ENCODE results near the gene CCNA2.
A peak's percentile ranks its signal among the peaks of the same experiment; 100 is the strongest.

The CCNA2 gene

DNA sequence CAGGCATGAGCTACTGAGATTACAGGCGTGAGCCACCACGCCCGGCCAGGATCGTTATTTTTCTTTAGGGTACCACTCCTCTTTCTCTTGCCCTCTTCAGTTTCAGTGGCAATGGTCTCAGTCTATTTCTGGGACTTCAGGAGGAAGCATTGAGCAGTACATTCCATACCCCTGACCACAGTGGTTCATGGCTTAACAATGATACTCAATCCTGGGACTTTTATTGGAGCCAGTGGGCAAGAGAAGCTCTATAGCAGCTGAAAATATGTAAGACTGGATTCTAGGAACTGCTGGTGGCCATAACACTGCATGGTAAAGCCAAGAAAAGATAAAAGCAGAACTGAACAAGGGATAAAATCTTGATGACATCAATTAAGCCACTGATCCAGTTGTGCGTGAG, 5.8 kb upstream of the CCNA2 start:
- Histone ChIP-seq H3K9ac (ENCODE audit: low read length) (no peak overlapping the region), H3K4me3 (ENCODE audit: low read depth, low read length) (no peak overlapping the region), H3K9me3 (ENCODE audit: insufficient read depth, low read depth, low read length) (no peaks in the 10 kb centered on the region), H2BK12ac (ENCODE audit: low read length) (no peak overlapping the region), H4K8ac (ENCODE audit: low read depth, low read length) (no peak overlapping the region), H4K12ac (ENCODE audit: low read depth, low read length) (no peak overlapping the region), H3K79me2 (ENCODE audit: control insufficient read depth, insufficient read depth, low read length, poor library complexity) (no peaks in the 10 kb centered on the region), H2AK5ac (ENCODE audit: low read length) (no peak overlapping the region), H3K14ac (ENCODE audit: low read length) (no peak overlapping the region), H3K23ac (ENCODE audit: low read length) (no peak overlapping the region), H4K91ac (ENCODE audit: low read depth, low read length) (no peak overlapping the region), H3K4me1 (ENCODE audit: control insufficient read depth in 1 of 2, insufficient read depth in 2 of 2, low read length in 2 of 2) (no peaks in the 10 kb centered on the region), H3K36me3 (ENCODE audit: control insufficient read depth in 1 of 2, insufficient read depth in 2 of 2, low read length in 2 of 2) (peaks cover 1 to 3% of the 10 kb centered on the region in 2 experiments), H3K18ac (ENCODE audit: low read length) (no peak overlapping the region), H3K4me2 (ENCODE audit: low read length) (no peak overlapping the region), H2AFZ (ENCODE audit: insufficient read depth, low read length, poor library complexity) (no peak overlapping the region), H3K27ac (ENCODE audit: low read depth, low read length) (no peak overlapping the region), H2BK120ac (ENCODE audit: insufficient read depth, low read length, poor library complexity) (no peak overlapping the region), H3K4ac (ENCODE audit: low read depth, low read length) (no peak overlapping the region), H2BK5ac (ENCODE audit: low read depth, low read length, poor library complexity) (no peak overlapping the region), H3K27me3 (ENCODE audit: insufficient read depth, low read length) (no peaks in the 10 kb centered on the region), H3K79me1 (ENCODE audit: low read length) (no peaks in the 10 kb centered on the region)
- WGBS (ENCODE audit: extremely low coverage, insufficient coverage, insufficient read length): no CpG with 5 or more reads among the region's 5 CpGs
- DNase-seq: no peak

DNA sequence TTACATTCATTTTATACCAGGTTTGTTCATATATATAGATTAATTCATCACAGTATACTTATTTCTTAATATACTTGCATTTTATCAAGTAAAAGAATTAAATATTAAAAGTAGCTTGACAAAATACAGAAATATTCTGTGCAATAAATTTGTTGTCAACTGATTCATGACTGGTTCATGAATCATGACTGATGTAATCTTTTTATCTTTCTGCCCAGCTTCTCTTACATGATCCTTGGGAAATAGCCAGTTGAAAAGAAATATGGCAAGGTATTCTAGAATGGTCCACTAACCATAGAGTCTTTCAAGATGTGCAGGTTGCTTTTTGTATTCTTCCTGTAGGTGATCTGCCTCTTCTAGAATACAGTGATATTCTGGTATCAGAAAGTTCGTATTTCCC, 4.2 kb upstream of the CCNA2 start:
- no peak overlapping the region for H3K14ac ChIP-seq (ENCODE audit: low read length)
- peaks cover 1 to 3% of the 10 kb centered on the region in 2 experiments for H3K36me3 ChIP-seq (ENCODE audit: control insufficient read depth in 1 of 2, insufficient read depth in 2 of 2, low read length in 2 of 2)
- H3K79me2 ChIP-seq (ENCODE audit: control insufficient read depth, insufficient read depth, low read length, poor library complexity): peaks cover 8% of the 10 kb centered on the region
- peaks cover 9% of the 10 kb centered on the region for H3K79me1 ChIP-seq (ENCODE audit: low read length)
- H2AK5ac ChIP-seq (ENCODE audit: low read length): no peak overlapping the region
- H4K8ac ChIP-seq (ENCODE audit: low read depth, low read length): no peak overlapping the region
- no peak overlapping the region for H2AFZ ChIP-seq (ENCODE audit: insufficient read depth, low read length, poor library complexity)
- H2BK12ac ChIP-seq (ENCODE audit: low read length): no peak overlapping the region
- H3K27ac ChIP-seq (ENCODE audit: low read depth, low read length): no peak overlapping the region
- no peaks in the 10 kb centered on the region for H3K9me3 ChIP-seq (ENCODE audit: insufficient read depth, low read depth, low read length)
- no peak overlapping the region for H3K4ac ChIP-seq (ENCODE audit: low read depth, low read length)
- H4K12ac ChIP-seq (ENCODE audit: low read depth, low read length): no peak overlapping the region
- peak in 1 of 2 donors; percentile 20 for DNase-seq
- no peak overlapping the region for H3K9ac ChIP-seq (ENCODE audit: low read length)
- H3K4me1 ChIP-seq (ENCODE audit: control insufficient read depth in 1 of 2, insufficient read depth in 2 of 2, low read length in 2 of 2): no peaks in the 10 kb centered on the region
- no peak overlapping the region for H3K4me3 ChIP-seq (ENCODE audit: low read depth, low read length)
- no peak overlapping the region for H2BK5ac ChIP-seq (ENCODE audit: low read depth, low read length, poor library complexity)
- H3K18ac ChIP-seq (ENCODE audit: low read length): no peak overlapping the region
- H3K23ac ChIP-seq (ENCODE audit: low read length): no peak overlapping the region
- H4K91ac ChIP-seq (ENCODE audit: low read depth, low read length): no peak overlapping the region
- no CpG with 5 or more reads among the region's 1 CpG for WGBS (ENCODE audit: extremely low coverage, insufficient coverage, insufficient read length)
- H3K27me3 ChIP-seq (ENCODE audit: insufficient read depth, low read length): no peaks in the 10 kb centered on the region
- no peak overlapping the region for H2BK120ac ChIP-seq (ENCODE audit: insufficient read depth, low read length, poor library complexity)
- H3K4me2 ChIP-seq (ENCODE audit: low read length): no peak overlapping the region

DNA sequence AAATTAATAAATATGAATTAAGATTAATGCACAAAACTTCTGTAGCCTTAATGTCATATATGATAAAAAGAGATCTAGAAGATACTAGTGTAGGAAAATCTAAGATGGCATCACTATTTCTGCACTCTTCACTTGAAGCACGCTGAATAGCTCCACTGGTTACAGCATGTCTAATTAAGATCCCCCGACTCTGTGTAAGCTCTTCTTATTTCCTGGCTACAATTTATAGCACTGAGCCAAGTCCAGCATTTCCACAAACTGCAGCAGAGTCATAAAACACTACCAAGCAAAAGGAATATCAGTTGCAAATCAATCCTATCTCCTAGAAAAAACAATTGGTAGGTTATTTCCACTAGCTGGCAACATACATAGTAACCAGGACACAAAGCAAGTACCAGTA, 1.3 kb upstream of the CCNA2 start:
- H3K9ac ChIP-seq (ENCODE audit: low read length): no peak overlapping the region
- no CpG with 5 or more reads among the region's 2 CpGs for WGBS (ENCODE audit: extremely low coverage, insufficient coverage, insufficient read length)
- no peak overlapping the region for H3K4me3 ChIP-seq (ENCODE audit: low read depth, low read length)
- no peak overlapping the region for H2BK120ac ChIP-seq (ENCODE audit: insufficient read depth, low read length, poor library complexity)
- H3K4me2 ChIP-seq (ENCODE audit: low read length): no peak overlapping the region
- H4K91ac ChIP-seq (ENCODE audit: low read depth, low read length): no peak overlapping the region
- H3K79me1 ChIP-seq (ENCODE audit: low read length): peaks cover 9% of the 10 kb centered on the region
- no peak overlapping the region for H3K4ac ChIP-seq (ENCODE audit: low read depth, low read length)
- H3K79me2 ChIP-seq (ENCODE audit: control insufficient read depth, insufficient read depth, low read length, poor library complexity): peaks cover 11% of the 10 kb centered on the region
- H2AK5ac ChIP-seq (ENCODE audit: low read length): no peak overlapping the region
- no peak overlapping the region for H4K12ac ChIP-seq (ENCODE audit: low read depth, low read length)
- H3K27me3 ChIP-seq (ENCODE audit: insufficient read depth, low read length): no peaks in the 10 kb centered on the region
- no peaks in the 10 kb centered on the region for H3K9me3 ChIP-seq (ENCODE audit: insufficient read depth, low read depth, low read length)
- H3K14ac ChIP-seq (ENCODE audit: low read length): no peak overlapping the region
- no peak overlapping the region for H2BK12ac ChIP-seq (ENCODE audit: low read length)
- no peak for DNase-seq
- no peak overlapping the region for H3K18ac ChIP-seq (ENCODE audit: low read length)
- no peak overlapping the region for H3K27ac ChIP-seq (ENCODE audit: low read depth, low read length)
- H2AFZ ChIP-seq (ENCODE audit: insufficient read depth, low read length, poor library complexity): no peak overlapping the region
- H3K23ac ChIP-seq (ENCODE audit: low read length): no peak overlapping the region
- H4K8ac ChIP-seq (ENCODE audit: low read depth, low read length): no peak overlapping the region
- peaks cover 2% of the 10 kb centered on the region in 2 experiments for H3K4me1 ChIP-seq (ENCODE audit: control insufficient read depth in 1 of 2, insufficient read depth in 2 of 2, low read length in 2 of 2)
- peaks cover under 1 to 6% of the 10 kb centered on the region in 2 experiments for H3K36me3 ChIP-seq (ENCODE audit: control insufficient read depth in 1 of 2, insufficient read depth in 2 of 2, low read length in 2 of 2)
- H2BK5ac ChIP-seq (ENCODE audit: low read depth, low read length, poor library complexity): no peak overlapping the region

DNA sequence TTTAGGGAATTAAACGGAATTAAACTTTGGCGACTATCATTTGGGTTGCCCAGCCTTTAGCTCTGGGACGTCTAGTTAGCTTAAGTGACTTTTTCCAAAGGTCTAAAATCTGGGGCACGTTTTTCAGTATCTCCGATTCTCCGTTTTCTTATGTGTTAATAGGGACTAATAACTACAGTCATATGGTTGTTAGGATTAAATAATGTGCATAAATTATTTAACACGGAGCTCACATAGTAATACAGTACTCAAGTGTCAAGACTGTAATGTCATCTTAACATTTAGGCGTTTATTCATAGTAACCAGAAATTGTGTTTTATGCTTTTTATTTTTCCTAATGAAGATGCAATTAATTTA, 466 bp upstream of the CCNA2 start:
- Histone ChIP-seq H2BK5ac (ENCODE audit: low read depth, low read length, poor library complexity) (no peak overlapping the region), H3K23ac (ENCODE audit: low read length) (no peak overlapping the region), H2AK5ac (ENCODE audit: low read length) (no peak overlapping the region), H2BK120ac (ENCODE audit: insufficient read depth, low read length, poor library complexity) (no peak overlapping the region), H3K79me2 (ENCODE audit: control insufficient read depth, insufficient read depth, low read length, poor library complexity) (peaks cover 11% of the 10 kb centered on the region), H3K4me3 (ENCODE audit: low read depth, low read length) (no peak overlapping the region), H3K14ac (ENCODE audit: low read length) (peak overlapping the region; percentile 57), H3K27me3 (ENCODE audit: insufficient read depth, low read length) (no peaks in the 10 kb centered on the region), H3K4me2 (ENCODE audit: low read length) (peak overlapping the region; percentile 67), H2BK12ac (ENCODE audit: low read length) (no peak overlapping the region), H3K18ac (ENCODE audit: low read length) (no peak overlapping the region), H4K12ac (ENCODE audit: low read depth, low read length) (peak overlapping the region; percentile 81), H3K4me1 (ENCODE audit: control insufficient read depth in 1 of 2, insufficient read depth in 2 of 2, low read length in 2 of 2) (peaks cover 2% of the 10 kb centered on the region in 2 experiments), H3K36me3 (ENCODE audit: control insufficient read depth in 1 of 2, insufficient read depth in 2 of 2, low read length in 2 of 2) (peaks cover 0 to 5% of the 10 kb centered on the region in 2 experiments), H2AFZ (ENCODE audit: insufficient read depth, low read length, poor library complexity) (no peak overlapping the region), H4K91ac (ENCODE audit: low read depth, low read length) (no peak overlapping the region), H3K27ac (ENCODE audit: low read depth, low read length) (no peak overlapping the region), H3K4ac (ENCODE audit: low read depth, low read length) (no peak overlapping the region), H3K9ac (ENCODE audit: low read length) (peak overlapping the region; percentile 9), H3K9me3 (ENCODE audit: insufficient read depth, low read depth, low read length) (no peaks in the 10 kb centered on the region), H3K79me1 (ENCODE audit: low read length) (peaks cover 9% of the 10 kb centered on the region), H4K8ac (ENCODE audit: low read depth, low read length) (peak overlapping the region; percentile 83)
- no peak for DNase-seq
- no CpG with 5 or more reads among the region's 8 CpGs for WGBS (ENCODE audit: extremely low coverage, insufficient coverage, insufficient read length)

All from trophoblast cell (in vitro differentiated cells and primary cell).